ENCODE data around the gene RBMY1D.
"Not testable (repeated sequence)": the region's sequence is repeated elsewhere in the genome, so short reads cannot be mapped to it uniquely, and the experiment has no call there.

Gene RBMY1D

GRCh38 chrY:21894426-21894825, at the start of gene RBMY1D:
Gene RBMY1D, minus strand, starts transcription at chrY:21894526. Its CDS starts 2,013 bp downstream, at chrY:21892513.
- not testable (repeated sequence) for DNase-seq

GRCh38 chrY:21917932-21918331, 23.6 kb upstream of the RBMY1D start, which contains the start of gene RBMY1E:
Gene RBMY1E, minus strand, starts transcription at chrY:21918032. Its CDS starts 1,978 bp downstream, at chrY:21916054.
- DNase-seq = not testable (repeated sequence)

- DNase-seq = not testable (repeated sequence)
These were observed 24.8 kb downstream of the RBMY1D start for GRCh38 chrY:21869407-21870076.

- no peak for DNase-seq
These were observed 48.8 kb downstream of the RBMY1D start for GRCh38 chrY:21845481-21845880.

GRCh38 chrY:21842090-21842489, 52.2 kb downstream of the RBMY1D start:
- DNase-seq = no peak

GRCh38 chrY:21839489-21839888, 54.8 kb downstream of the RBMY1D start:
- DNase-seq = no peak

- no peak for DNase-seq
These were observed 58.0 kb downstream of the RBMY1D start for GRCh38 chrY:21836343-21836742.

GRCh38 chrY:21835052-21835451, 59.3 kb downstream of the RBMY1D start:
- DNase-seq = no peak
